Stimulated activated CD8-positive, alpha-beta memory T cell treated with anti-CD3 and anti-CD28 coated beads, Interleukin-4, amount 100 ng/mL, for 1 hour (primary cell): ENCODE data around the gene MAGI2.

Experiments
- DNase-seq, 2 donors: peaks; one replicate each; pipeline ENCODE4 v3.0.0-alpha.2; 2020; ENCODE audit warnings: low read depth in 2 of 2, low spot score in 1 of 2

The MAGI2 gene

DNA sequence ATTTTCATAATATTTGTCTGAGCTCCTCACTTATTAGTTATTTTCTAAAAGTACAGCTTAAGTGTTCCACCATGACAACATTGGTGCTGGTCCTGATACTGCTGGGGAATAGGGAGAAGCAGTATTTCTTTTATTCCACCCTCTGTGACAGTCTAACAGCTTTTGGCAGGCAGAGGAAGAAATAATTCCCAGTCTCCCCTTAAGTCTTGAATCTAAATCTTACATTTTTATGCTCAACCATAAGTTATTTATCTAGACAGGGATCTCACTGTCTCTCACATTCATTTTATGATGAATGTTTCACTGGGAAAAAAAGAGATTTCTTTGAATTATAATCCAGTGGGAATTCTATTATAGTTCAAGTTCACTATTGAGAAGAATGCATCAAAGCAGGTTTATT lies 71.5 kb downstream of the MAGI2 start:
- no peak for DNase-seq

DNA sequence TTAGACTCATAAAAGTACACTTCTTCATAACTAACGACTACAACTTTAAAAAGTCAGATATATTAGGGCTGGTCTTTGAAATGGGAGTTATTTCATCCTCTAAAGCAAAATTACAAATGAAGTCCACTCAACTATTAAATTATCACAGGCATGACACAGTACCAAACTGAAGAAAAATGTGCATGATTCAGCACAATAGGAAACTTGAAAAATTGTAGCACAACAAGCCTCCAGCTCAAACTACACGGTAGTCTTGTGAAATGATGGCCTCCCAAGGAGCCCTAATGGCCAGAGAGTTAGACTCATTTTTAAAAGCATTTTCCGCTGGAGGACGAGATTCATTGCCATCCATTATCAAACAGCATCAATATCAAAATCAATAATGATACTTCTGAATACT lies 76.4 kb downstream of the MAGI2 start:
- no peak for DNase-seq

DNA sequence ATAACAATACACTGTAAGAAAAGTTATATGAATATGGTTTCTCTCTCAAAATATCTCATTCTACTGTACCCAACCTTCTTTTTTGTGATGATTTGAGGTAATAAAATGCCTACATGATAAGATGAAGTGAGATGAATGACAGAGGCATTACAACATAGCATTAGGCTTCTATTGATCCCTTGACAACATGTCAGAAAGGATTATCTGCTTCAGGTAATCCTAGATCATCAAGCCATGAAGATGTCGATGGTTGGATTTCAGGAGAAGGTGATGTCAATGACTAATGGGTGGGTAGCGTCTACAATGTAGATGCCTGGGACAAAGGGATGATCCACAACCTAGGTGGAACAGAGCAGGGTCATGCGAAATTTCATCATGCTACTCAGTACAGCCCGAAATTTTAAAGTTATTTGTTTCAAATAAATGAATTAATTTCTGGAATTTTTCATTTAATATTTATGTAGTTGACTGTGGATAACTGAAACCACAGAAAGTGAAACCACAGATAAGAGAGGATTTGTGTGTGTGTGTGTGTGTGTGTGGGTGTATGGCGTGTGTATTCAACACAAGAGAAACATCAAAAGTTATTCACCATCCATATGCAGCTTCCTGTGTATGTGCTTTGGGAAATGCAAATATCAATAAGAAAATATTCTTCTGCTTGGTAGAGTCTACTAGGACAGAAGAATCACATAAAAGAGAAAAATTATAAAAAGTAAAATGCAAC lies 77.0 kb downstream of the MAGI2 start:
- no peak for DNase-seq

DNA sequence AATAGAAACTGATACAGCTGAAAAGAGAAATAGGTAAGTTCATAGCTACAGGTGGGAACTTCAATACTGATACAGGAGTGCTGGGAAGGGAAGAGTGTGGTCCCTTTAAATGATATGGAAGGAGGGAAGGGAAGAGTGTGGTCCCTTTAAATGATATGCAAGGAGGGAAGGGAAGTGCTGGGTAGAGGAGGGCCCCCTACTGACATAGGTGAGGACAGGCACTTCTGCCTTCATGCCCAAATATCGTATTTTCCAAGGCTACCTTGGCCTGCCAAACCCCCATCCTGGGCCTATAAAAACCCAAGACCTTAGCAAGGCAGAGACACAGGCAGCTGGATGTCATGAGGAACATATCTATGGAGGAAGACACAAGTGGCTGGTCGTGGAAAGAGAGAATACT lies 92.3 kb downstream of the MAGI2 start:
- no peak for DNase-seq

DNA sequence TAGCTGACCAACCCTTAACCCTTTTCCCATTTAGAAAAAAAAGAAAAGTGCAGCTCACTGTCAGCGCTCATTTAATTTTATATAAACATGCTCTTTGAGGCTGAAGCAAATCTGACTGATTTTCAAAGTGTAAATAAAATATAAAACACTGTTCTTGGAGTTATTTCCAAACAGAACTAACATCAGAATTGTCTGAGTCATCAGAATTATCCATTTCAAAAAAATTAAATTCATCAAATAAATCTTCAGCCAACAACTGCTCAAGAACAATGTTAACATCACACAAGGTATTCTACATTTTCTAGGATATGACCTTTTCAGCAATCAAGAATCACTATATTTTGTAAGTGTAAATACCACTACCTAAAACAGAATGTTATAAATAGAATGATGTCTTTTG lies 93.6 kb downstream of the MAGI2 start:
- no peak for DNase-seq

DNA sequence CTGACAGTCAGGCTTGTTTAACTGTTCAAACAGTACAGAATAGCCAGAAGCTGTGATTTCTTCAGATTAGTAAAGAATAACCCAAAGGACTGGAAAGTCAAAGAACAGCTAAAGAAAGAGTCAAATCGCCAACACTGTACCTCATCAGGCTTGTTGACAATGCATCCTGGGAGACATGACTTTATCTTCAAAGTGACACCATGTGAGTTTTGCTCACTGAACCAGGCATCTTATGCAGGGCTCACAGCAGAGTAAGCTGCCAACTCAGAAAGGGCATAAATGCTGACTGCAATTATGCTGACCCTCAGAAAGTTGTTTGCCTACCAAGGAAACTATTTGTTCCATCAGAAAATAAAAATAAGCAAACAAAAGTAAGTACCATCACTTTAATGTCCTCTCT lies 96.4 kb downstream of the MAGI2 start:
- no peak for DNase-seq

DNA sequence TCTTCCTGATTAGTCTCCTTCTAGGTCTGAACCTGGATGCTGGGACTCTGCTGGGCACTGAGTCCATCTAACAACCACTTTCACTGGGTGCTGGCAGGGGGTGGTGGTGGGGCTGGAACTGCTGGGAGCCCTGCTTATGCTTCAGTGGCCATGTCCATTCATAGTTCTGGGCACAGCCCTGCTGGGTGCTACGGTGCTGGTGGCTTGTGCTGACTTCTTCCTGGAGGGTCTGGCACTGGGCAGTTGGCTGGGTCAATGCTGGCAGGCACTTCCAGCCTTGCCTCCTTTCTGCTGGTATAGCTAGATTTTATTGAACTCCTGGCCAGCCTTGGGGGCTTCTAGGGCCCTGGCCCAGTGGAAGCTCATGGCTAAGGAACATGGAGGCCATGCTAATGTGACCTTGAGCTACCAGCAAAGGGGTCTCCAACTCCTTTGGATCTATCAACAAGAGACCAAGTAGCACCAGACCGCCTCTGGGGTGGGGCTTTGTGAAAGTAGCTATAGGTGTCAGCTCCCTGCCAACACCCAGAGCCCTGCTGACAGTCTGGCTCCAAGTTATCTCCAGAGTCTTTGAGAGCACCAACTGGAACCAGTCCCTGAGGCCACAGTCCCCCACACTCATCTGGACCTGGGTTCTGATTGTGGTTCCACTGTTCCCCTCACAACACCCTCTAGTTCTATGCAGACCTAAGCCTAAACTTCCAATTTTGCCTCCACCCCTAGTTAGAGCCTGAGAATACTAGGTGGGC lies 99.6 kb downstream of the MAGI2 start:
- no peak for DNase-seq

DNA sequence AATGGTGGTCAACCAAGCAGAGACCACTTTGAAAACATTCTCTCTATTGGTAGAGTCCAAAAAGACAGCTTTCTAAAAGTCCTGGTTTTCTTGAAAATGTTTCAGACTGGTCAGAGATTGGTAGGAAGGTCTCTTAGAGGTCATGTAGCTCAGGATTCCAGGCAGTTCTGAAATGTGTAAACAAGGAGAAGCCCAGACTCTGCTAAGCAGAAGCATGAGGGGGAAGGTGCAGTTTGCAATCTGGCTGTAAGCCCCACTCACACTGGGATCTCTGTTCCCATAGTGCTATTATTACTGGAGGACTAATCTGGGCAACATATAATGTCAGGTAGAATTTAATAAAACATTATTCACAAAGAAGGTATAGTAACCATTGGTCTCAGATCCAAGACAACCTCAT lies 101.1 kb downstream of the MAGI2 start:
- DNase-seq, result no peak

DNA sequence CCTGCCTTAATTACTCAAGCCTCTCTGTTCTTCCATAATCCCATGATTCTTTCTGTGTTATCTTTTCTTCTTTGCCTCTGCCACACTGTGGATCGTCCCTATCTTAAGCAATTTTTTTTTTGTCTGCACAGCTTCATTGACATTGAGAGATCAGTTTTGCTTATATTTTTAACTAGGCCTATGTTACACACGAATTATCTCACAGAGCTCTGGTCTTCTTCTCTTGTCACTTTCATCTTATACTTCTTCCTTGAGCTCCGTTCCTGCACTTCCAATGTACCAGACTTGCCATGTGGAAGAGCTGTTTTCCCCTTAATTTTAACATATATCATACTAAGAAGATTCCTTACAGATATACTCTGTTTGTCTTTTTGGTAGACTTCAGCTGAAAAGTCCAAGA lies 106.1 kb downstream of the MAGI2 start:
- no peak for DNase-seq

DNA sequence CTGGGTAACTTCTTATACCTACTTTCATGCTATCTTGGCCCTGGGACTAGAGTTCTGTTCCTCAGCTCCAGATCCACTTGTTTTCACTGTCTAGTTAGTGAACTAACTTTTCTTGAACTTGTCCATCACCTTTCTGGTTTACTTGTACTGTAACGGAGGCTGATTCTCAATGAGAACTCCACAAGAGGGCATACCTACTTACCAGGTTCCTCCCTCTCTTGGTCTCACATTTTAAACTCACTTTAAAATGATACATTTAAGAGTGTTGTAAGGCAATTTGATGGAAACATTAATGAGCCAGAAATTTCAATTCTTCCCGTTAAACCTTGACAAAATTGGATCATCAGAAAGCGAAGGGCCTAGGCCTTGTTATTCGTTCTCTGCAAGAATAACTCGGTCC lies 111.6 kb downstream of the MAGI2 start:
- no peak for DNase-seq

DNA sequence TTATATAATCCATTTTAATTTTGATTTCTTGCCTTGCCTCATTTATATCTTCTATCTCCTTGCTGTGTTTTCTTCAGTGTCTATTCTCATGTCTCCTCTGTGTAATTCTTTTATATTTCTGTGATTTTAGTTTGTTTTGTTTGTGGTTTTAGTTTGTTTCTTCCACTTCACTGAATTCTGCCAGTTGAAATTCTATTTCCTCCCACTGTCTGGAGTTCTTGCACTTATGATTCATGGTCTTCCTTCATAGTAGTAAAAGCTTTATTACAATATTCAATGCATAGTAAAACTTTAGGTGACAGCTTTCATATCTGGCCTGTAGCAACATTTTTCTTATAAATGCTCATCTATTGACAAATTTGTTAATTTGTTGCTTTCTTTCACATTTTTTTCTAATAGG lies 113.3 kb downstream of the MAGI2 start:
- DNase-seq, result no peak

DNA sequence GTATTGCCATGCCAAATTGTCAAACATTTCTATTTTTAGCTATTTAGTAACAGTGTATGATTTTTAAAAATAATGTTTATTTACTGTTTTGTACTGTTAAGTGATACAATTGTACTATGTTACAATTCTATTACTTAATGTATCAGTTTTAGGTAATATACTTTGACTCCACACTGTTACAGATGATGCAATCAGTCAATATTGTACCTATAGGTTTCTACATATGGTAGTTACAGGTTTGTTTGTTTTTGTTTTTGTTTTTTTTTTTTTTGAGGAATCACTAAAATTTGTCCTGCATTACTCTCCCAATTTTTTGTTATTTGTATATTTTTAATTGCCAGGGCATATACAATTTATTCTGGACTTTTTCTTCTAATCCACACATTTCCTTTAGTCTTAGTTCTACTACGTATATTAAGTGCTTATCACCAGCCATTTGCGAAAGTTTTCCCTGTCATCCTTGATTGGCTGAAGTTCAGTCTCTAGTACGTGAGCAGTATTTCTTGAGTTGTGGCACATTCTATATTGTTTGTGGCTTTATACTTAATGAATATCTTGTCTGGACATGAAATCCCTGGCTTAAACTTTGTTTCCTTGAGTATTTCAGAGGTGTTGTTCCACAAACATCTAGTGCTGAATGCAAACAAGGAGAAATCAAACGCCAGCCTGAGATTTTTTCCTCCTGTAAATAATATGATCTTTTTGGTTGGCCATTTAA lies 114.1 kb downstream of the MAGI2 start:
- DNase-seq, result no peak

DNA sequence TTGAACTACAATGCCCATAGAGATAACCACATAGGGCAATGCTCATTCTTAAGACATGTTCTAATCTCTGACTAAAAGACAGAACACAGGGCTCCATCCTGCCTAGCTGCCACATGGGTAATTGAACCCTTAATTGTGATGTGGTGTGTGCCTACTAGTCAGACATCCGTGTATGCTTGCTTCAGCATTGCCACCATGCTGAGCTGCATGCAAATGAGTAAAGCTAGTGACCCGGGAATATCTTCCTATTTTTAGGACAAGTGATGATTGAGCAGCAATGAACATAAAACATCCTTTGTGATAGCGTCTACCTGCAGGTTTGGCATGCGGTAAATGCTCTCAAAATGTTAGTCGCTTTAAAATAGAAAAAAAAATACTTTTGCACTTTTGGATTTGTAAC lies 115.8 kb downstream of the MAGI2 start:
- no peak for DNase-seq

DNA sequence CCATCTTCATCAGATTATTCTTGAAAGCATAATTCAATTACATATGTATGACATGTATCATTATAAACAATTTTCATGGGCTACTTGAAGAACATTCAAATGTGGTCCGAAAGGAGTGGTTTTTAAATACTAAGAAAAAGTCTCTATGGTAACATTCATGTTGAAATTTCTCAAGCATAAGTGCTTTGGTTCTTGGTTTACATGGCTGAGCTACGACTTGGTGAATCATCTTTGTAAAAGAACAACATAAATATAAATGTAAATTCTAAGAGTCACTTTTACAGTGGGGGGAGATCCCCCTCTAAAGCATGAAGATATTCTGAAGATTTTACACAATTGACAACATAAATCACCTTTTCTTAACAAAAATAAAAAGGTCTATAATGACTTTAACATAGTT lies 118.6 kb downstream of the MAGI2 start:
- DNase-seq, result no peak

DNA sequence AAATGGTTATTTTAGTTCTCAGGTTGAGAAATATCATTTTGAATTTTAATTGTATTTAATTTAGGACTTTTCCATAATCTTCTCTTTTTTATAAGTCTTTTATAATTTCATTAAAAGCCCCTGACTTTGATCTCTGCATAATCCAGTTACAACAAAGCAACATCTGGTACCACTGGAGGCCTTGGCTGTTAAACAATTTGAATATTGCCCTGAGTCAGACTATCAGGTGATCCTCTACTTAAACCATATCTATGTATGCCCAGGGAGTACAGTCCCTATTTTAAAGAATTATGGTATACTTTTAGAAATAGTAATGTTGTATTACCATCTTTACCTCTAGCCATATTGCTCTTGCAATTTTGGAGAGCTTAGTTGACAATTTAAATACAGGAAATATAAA lies 119.1 kb downstream of the MAGI2 start:
- DNase-seq, result no peak

DNA sequence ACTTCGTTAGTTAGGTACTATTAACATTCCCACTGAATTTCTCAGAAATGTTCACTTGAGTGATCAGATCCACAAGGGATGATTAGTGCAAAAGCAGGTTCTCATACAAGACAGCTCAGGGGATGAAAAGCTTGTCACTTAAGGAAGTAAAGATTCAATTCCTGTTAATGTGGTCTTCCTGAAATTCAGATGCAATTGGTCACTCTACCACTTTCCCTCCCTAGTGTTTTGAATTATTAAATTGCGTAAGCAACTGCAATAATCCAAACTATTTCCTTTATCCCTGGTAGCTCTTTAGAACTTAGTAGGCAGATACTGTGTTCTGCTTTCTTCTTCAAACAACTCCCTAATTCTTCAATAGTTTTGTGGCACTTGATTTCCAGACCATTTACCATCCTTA lies 121.4 kb downstream of the MAGI2 start:
- DNase-seq, result no peak

DNA sequence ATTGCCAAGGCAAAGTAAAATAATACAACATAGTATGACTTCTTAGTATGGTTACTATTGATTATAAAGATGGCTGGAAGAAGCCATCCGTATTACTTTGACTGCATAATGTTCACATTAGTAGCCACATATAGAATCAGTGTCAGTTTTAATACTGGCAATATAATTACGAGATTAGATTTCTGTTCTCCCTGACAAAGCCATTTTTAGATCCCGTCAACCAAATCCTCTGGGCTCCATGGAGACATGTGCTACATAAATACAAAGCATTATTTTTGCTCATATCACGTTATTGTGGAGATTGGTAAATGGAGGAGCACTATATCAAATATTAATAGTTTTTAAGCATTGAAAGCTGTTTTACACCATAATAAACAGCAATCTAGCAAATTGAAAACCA lies 124.0 kb downstream of the MAGI2 start:
- DNase-seq, result no peak

DNA sequence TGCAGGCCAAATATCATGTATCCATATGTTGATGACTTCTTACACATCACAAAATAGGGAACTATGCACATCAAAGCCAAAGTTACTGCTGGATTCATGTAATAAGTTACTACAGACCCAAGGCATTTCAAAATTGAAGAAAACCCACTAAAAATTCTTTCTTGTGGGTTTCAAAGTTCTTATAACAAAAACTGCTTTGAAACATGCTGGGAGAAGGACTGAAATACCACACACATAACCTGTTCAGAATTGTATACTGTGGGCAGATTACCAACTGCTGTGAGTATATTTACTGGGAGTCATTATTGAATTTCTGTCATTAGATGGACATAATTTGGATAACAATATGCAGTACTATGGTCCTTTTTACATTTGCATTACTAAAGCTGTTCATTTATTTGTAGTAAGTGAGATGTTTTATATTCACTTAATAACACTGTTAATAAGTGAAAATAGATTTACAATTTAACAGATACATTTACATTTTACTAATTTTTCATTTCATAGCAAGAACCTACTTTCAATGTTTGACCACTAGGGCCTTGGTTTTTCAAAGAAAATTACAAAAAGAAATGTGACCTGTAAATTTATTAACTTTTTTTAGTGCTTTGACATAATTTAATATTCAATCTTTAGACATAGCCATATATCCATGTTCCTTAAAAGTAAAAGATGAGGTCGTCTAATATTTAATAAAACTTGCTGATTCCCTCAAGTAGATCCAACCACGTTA lies 132.6 kb downstream of the MAGI2 start:
- no peak for DNase-seq

DNA sequence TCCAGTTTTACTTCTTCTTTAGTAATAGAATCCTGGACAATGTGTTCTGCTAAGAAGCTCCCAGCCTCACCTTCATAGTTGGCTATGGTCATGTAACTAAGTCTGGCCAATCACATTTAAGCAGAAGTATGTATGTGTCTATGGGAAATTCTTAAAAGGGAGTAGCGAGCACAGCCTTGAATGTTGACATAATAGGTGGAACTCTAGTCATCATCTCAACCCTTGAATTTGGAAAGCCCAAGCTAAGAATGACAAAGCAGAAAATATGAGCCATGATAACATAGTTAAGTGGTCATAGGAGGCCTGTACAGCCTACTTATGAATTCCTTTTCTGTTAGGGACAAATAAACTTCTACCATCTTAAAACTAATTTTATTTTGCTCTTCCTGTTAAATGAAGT lies 134.1 kb downstream of the MAGI2 start:
- no peak for DNase-seq

DNA sequence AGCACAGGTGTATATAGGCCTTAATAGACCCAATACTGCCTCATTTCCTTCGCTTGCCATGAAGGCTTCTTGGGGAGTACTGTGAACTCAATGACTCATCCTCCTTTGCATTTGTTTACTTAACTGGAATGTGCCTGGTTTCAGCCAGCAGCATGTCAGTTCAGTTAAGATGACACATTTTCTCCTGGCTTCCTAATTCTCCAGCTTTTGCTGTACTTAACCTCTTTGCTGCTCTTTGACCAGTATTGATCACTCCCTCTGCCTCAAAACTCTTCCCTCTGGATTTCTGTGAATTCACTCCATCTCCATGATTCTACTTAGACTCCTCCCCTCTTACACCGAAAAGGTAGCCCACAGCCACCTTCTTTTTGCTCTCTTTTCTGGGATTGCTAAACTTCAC lies 135.7 kb downstream of the MAGI2 start:
- DNase-seq, result no peak

DNA sequence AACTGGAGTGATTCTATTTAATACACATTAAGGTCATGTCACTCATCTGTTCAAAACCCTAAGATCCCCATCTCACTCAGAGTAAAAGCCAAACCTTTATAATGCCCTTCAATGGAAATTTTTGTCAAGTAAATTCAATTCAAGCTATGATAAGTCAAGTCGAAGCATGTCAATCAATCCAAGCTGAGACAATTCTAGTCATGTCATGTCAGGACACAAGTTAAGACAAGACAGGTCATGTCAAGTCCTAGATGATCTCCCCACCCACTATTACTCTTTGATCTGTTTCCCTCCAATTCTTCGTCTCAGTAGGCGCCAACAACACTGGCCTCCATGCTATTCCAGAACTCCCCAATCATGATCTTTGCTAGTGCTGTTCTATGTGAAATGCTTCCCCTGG lies 141.4 kb downstream of the MAGI2 start:
- DNase-seq, result no peak

DNA sequence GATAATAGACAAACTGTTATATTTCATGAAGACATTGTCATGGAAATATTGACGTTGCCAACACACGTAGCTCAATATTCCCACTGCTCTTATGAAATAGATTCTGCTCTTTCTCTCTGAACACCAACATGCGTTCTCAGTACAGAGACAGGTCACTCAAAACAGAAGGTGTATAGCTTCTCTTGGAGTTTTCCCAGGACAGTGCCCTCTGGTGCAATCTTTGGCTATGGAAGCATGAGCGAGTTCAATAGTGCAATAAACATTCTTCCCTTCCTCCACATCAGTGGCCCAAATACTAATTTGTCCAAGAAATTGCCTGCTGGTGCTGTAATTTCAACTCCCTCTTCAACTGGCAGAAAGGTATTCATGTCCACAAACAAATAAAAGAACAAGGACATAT lies 145.3 kb downstream of the MAGI2 start:
- no peak for DNase-seq
